ENCODE measurements around the gene SLC35G1. TPM values are rescaled to one million over a fixed set of nuclear protein-coding genes. Genes with fewer than 3 reads are reported as not detected.

SLC35G1 gene, protein sequence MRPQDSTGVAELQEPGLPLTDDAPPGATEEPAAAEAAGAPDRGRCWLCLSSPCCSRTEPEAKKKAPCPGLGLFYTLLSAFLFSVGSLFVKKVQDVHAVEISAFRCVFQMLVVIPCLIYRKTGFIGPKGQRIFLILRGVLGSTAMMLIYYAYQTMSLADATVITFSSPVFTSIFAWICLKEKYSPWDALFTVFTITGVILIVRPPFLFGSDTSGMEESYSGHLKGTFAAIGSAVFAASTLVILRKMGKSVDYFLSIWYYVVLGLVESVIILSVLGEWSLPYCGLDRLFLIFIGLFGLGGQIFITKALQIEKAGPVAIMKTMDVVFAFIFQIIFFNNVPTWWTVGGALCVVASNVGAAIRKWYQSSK
- total RNA-seq = 12.5 and 13.3 TPM in 2 replicates

DNA sequence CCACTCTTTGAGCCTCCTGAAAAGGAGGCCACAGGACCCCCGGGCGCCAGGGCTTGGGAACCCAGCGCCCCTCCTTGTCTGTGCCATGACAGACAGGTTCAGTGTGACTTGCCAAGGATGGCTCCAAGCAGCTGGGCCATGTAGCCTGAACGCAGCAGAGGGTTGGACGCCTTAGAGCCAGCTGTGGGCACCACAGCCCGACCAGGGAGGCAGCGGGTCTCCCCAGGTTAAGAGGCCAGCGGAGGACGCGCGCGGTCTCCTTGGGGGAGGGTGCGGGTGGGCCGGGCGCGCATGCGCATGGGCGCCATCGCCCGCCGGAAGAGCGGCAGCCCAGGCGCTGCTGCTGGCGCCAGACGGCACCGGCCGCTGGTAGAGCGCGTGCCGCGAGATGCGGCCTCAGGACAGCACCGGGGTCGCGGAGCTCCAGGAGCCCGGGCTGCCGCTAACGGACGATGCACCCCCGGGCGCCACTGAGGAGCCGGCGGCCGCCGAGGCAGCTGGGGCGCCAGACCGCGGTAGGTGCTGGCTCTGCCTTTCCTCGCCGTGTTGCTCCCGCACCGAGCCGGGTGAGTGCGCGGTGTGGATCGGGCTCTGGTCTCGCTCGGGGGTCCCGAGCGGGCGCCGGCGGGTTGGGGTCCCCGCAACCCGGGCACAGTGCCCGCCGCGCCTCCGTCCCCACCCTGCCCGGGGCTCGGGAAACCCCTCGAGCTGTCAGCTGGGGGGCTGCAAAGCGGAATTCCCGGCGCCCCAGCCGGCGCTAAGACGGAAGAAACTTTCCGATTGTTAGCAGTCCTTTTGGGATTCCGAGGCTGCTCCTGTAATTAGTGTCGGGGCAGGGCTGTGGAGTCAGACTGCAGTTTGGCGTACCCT is at the start of gene SLC35G1:
Gene SLC35G1, plus strand, starts transcription at position 333 of the 870 bp plus-strand sequence. Its CDS starts 56 bp downstream, at position 389.

Other genes with a start within 250 kb of the SLC35G1 start
- 14.0 and 14.4 TPM in 2 replicates for gene FRA10AC1, start 191.4 kb upstream of the SLC35G1 start, total RNA-seq
- gene LGI1, start 136.0 kb upstream of the SLC35G1 start, total RNA-seq = 0.11 TPM in 1 of 2 replicates, not detected in the other
- gene PLCE1, start 100.0 kb downstream of the SLC35G1 start, total RNA-seq = 25.6 and 29.3 TPM in 2 replicates